ENCODE measurements around the gene ZMPSTE24.
"Not testable (repeated sequence)": the region's sequence is repeated elsewhere in the genome, so short reads cannot be mapped to it uniquely, and the experiment has no call there.

ZMPSTE24 gene

DNA sequence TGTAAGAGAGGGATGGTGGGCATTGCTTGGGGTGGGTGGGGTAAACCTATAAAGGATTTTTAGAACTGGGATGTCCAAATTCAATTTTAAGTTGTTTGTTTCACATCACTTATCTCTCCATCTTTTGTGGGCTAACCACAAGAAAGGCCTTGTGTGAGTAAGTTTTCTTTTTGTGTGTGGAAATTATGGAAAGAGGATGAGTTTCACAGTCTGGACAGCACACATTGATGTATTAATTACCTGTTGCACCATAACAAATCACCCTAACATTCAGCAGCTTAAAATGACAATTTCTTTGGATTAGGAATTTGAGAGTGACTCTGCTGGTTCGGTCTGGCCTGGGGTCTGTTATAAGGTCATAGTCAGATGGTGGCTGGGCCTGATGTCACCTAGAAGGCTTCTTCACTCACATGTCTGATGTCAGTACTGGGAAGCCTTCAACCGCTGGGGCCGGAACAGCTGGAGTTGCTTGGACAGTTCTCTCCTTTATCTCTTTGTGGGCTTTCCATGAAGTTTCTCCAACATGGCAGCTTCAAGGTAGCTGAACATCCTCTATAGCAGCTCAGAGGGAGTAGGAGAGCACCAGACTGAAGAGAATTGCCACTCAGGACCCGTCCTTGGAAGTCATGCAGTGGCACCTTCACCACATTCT lies 61.1 kb downstream of the ZMPSTE24 start:
- no peak for DNase-seq (ENCODE audit: low read depth in 2 of 2)

DNA sequence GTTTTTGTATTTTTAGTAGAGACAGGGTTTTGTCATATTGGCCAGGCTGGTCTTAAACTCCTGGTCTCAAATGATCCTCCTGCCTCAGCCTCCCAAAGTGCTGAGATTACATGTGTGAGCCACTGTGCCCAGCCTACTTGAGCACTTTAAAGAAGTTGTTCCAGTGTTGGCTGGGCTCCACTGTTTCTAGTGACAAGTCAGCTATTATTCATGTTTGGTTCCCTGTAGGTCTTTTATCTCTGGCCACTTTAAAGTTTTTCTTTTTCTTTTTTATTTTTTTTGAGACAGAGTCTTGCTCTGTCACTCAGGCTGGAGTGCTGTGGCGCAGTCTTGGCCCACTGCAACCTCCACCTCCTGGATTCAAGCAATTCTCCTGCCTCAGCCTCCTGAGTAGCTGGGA lies 73.4 kb downstream of the ZMPSTE24 start:
- not testable (repeated sequence) for DNase-seq (ENCODE audit: low read depth in 2 of 2)

DNA sequence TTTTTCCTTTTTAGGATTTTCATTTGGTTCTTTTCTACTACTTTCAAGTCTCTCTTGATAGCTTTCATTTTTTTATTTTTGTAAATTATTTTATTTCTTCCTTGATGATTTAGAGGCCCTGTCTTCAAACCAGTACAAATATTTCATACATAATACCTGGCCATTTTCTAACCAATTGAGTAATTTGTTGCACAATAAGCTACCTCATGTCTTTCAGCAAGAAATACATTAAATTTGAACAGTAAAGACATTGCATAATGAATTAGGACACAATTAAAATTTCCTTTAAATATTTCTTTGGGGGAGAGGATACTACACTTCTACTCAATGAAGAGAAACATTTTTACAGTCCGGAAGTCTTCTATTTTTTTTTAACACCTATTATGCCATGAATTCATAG lies 74.7 kb downstream of the ZMPSTE24 start:
- no peak for DNase-seq (ENCODE audit: low read depth in 2 of 2)

DNA sequence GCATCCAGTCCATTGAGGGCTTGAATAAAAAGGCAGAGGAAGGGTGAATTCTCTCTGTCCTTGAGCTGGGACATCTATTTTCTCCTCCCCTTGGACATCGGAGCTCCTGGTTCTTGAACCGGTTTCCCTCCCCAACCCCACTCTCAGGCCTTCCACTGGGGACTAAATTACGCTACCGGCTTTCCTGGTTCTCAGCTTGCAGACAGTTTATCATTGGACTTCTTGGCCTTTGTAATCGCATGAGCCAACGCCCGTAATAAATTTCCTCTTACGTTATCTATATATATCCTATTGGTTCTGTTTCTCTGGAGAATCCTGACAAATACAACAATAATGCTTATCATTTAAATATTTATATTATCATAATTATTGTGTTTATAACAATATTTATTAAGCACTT lies 79.4 kb downstream of the ZMPSTE24 start:
- DNase-seq (ENCODE audit: low read depth in 2 of 2), result no peak

DNA sequence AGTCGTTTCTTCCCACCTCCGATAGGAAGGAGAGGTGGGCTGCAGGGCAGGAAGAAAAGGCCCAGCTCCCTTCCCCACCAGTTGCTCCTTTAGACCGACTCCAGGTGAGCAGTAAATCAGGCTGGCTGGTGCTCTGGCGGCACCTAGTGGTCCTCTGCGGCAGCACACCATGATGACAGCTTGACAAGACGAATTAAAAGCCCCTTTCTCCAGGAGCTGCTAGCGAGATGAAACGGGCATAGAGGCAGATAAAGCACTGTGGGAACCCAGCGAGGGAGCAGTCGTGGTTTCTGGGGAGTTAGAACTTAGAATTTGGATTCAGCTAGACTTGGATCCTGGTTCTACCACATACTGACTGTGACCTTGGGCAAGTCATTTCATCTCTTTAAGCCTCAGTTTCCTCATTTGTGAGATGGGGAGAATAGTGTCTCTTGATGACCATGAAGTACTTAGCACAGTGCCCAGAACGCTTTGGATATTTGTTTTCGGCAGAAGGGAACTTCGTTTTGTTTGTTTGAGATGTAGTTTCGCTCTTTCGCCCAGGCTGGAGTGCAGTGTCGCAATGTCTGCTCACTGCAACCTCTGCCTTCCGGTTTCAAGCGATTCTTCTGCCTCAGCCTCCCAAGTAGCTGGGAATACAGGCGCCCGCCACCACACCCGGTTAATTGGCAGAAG lies 80.8 kb downstream of the ZMPSTE24 start:
- DNase-seq (ENCODE audit: low read depth in 2 of 2), result peak; percentile 82 to 88

DNA sequence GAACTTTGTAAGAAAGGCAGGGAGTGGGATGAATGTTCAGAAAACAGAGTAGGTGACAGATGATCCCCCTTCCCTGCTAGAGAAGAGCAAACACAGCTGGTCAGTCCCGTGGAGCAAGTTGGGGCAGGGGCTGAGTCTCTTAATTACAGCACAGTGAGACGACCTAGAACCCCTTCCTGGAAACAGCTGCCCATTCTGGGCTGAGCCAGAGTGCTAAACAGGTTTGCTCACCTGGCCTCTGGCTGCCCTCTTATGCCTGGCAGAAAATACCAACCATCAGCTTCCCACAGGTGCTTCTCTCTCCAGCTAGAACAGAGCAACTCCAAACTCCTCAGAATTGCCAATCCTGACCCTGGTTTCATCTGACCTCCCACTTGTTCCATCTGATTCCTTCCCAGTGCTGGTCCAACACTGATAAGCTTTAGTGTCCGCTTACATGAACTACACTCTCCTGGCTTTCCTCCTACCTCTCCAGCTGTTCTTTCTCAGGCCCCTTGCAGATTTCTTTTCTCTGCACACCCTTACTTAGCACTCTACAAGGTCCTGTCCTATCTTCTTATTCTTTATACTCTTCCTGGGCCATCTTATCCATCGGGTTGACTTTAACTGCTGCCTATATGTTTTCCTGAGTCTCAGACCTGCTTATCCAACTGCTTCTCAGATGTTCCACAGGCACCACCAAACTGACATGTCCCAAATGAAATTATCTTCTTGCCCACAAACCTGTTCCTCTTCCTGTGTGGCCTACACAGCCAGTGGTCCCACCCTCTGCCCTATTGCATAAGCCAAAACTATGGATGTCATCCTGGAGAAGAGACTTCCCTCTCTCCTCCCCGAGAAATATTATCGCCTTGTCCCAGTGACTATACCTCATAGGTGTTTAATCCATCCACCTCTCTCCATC lies 81.6 kb downstream of the ZMPSTE24 start:
- DNase-seq (ENCODE audit: low read depth in 2 of 2), result no peak

DNA sequence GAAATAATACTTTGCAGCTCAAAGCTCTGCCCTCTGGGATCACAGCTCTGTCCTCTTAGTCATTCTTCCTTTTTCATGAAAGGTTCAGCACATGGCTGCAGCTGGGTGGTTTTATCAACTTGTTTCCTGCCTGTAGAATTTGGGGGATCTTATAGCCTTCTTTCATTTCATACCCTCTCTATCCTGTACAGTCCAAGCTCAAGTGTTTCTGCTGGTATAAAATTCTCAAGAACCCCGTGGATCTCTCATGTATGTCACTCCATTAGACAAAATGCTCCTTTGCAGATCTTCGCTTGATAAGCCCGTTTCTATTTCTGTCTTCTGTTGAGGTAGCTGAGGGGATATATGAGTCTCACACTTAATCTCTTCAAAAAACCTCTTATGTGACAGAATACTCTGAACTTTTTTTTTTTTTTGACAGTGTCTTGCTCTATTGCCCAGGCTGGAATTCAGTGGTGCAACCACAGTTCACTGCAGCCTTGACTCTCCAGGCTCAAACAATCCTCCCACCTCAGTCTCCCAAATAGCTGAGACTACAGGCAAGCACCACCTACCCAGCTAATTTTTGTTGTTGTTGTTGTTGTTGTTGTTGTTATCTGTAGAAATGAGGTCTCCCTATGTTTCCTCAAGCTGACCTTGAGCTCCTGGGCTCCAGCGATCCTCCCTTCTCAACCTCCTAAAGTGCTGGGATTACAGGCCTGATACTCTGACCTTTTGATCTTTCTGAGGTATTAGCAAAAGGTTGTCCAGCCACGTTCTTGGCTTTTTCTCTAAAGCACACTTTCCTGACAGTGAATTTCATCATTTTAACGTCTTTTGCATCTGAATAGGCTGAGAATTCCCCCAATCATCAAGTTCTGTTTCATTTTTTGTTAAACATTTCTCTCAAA lies 83.7 kb downstream of the ZMPSTE24 start:
- no peak for DNase-seq (ENCODE audit: low read depth in 2 of 2)

DNA sequence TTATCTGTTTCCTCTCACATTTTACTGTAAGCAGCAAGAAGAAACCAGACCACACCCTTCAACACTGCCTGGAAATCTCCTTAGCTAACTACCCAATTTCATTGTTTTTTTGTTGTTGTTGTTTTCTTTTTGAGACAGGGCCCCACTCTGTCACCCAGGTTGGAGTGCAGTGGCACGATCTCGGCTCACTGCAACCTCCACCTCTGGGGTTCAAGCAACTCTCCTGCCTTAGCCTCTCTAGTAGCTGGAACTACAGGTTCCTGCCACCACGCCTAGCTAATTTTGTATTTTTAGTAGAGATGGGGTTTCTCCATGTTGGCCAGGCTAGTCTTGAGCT lies 84.3 kb downstream of the ZMPSTE24 start:
- DNase-seq (ENCODE audit: low read depth in 2 of 2), result not testable (repeated sequence)
